Endothelial cell of umbilical vein (primary cell): ENCODE data around the gene CNTN2. TPM values are rescaled to one million over a fixed set of nuclear protein-coding genes. Genes with fewer than 3 reads are reported as not detected.

Experiments used
- BruUV-seq: library from RNA; stranded (reverse); fragments of 400-500 nt; replicated peaks from 2 replicates; lab custom pipeline; 2021; lab: Mats Ljungman, UMichigan
- CTCF ChIA-PET: fragments of 300-600, 350-600 bp; sonication (Branson Sonifier 250); formaldehyde crosslinking; loops from one replicate; lab custom pipeline; 2021; ENCODE audit warnings: antibody characterized with exemption, inconsistent platforms; lab: Charles Lee
- POLR2A ChIA-PET: fragments of 300-600, 350-600 bp; sonication (Branson Sonifier 250); formaldehyde crosslinking; loops from one replicate; lab custom pipeline; 2021; ENCODE audit warnings: antibody characterized with exemption, inconsistent platforms; lab: Charles Lee
- DNase-seq: peaks from one replicate; pipeline ENCODE4 v3.0.0-alpha.2; 2011; ENCODE audit warnings: low read depth, low spot score
- FAIRE-seq: peaks from 2 replicates; lab custom pipeline; 2011; peaks lifted over from hg19 to GRCh38; lab: Jason Lieb, UNC
- H2AFZ ChIP-seq: 2 replicates; pipeline ENCODE4 v1.6.0; 2012; ENCODE audit warnings: low read depth, low read length, control low read depth, inconsistent platforms
- H3K27ac ChIP-seq: 2 replicates; pipeline ENCODE4 v1.5.1; 2011; ENCODE audit warnings: low read depth, mild to moderate bottlenecking, control low read depth, low read length, moderate library complexity; ENCODE audit not compliant: insufficient read depth
- H3K27me3 ChIP-seq, 2 experiments: 2 replicates each; pipeline versions ENCODE4 v1.6.0 to v1.6.1; 2011; ENCODE audit warnings: low read length in 2 of 2, mixed read lengths in 1 of 2; ENCODE audit not compliant: control insufficient read depth in 2 of 2, insufficient read depth in 2 of 2
- H3K36me3 ChIP-seq, 2 experiments: 2 replicates in 1 of 2; 3 replicates in 1 of 2; pipeline ENCODE4 v1.5.1; 2011; ENCODE audit warnings: low read length in 2 of 2, mild to moderate bottlenecking in 1 of 2, moderate library complexity in 1 of 2; ENCODE audit not compliant: control insufficient read depth in 2 of 2, insufficient read depth in 2 of 2; ENCODE audit errors: extremely low read depth in 1 of 2
- H3K4me1 ChIP-seq: 3 replicates; pipeline ENCODE4 v1.5.1; 2011; ENCODE audit warnings: mild to moderate bottlenecking, low read length; ENCODE audit not compliant: control insufficient read depth, insufficient read depth; ENCODE audit errors: extremely low read depth
- H3K4me2 ChIP-seq: 2 replicates; pipeline ENCODE4 v1.6.1; 2011; ENCODE audit warnings: low read length, control low read depth, mixed read lengths; ENCODE audit not compliant: insufficient read depth
- H3K4me3 ChIP-seq, 3 experiments: fragments of 200-600 bp in 1 of 3; sonication (generic), shearing (Covaris generic) in 1 of 3; replicated peaks in 1 of 3; 2 replicates each; pipeline ENCODE4 v1.5.1; 2011 to 2016; ENCODE audit warnings: control low read depth in 3 of 3, low read length in 3 of 3, mild to moderate bottlenecking in 2 of 3, inconsistent platforms in 1 of 3, low read depth in 1 of 3, moderate library complexity in 1 of 3; ENCODE audit not compliant: insufficient read depth in 1 of 3
- H3K79me2 ChIP-seq: 2 replicates; pipeline ENCODE4 v1.6.0; 2012; ENCODE audit warnings: low read length, inconsistent platforms; ENCODE audit not compliant: control insufficient read depth, insufficient read depth
- H3K9ac ChIP-seq: replicated peaks from 2 replicates; pipeline ENCODE3; 2011; ENCODE audit warnings: low read length, control low read depth; ENCODE audit not compliant: insufficient read depth; ENCODE audit errors: extremely low read depth
- H3K9me1 ChIP-seq: replicated peaks from 3 replicates; pipeline ENCODE4 v1.6.0; 2011; ENCODE audit warnings: mild to moderate bottlenecking, low read length; ENCODE audit not compliant: control insufficient read depth, insufficient read depth; ENCODE audit errors: extremely low read depth
- H3K9me3 ChIP-seq: replicated peaks from 2 replicates; pipeline ENCODE4 v1.5.1; 2012; ENCODE audit warnings: low read length, inconsistent platforms; ENCODE audit not compliant: control insufficient read depth, insufficient read depth
- H4K20me1 ChIP-seq: replicated peaks from 2 replicates; pipeline ENCODE3; 2011; ENCODE audit warnings: mild to moderate bottlenecking, low read length; ENCODE audit not compliant: control insufficient read depth, insufficient read depth; ENCODE audit errors: extremely low read depth
- CTCF ChIP-seq, 2 donors: IDR thresholded peaks; 1 replicate in 1 of 2; 2 replicates in 1 of 2; pipeline ENCODE4 v1.5.1; 2011; ENCODE audit warnings: low read length in 2 of 2, mild to moderate bottlenecking in 2 of 2, moderate library complexity in 2 of 2, control low read depth in 1 of 2, inconsistent platforms in 1 of 2, low read depth in 1 of 2; ENCODE audit not compliant: insufficient read depth in 1 of 2; ENCODE audit errors: extremely low read depth in 1 of 2
- EZH2 ChIP-seq: IDR thresholded peaks from 2 replicates; pipeline ENCODE4 v1.6.1; 2012; ENCODE audit warnings: borderline replicate concordance, low read depth, mild to moderate bottlenecking, moderate library complexity, low read length, inconsistent platforms; ENCODE audit not compliant: severe bottlenecking
- JUN ChIP-seq: IDR thresholded peaks from 2 replicates; pipeline ENCODE4 v1.6.1; 2011; ENCODE audit warnings: borderline replicate concordance, low read depth; ENCODE audit not compliant: insufficient read length, insufficient read depth
- MAX ChIP-seq: IDR thresholded peaks from 2 replicates; pipeline ENCODE4 v1.6.1; 2011; ENCODE audit not compliant: insufficient read depth, insufficient read length
- MYC ChIP-seq: IDR thresholded peaks from one replicate; pipeline ENCODE4 v1.6.1; 2011; ENCODE audit warnings: mild to moderate bottlenecking, low read depth, low read length
- POLR2A ChIP-seq: IDR thresholded peaks from 2 replicates; pipeline ENCODE4 v1.6.1; 2012; ENCODE audit warnings: low read depth, mild to moderate bottlenecking, control low read depth, low read length
- POLR2AphosphoS5 ChIP-seq: IDR thresholded peaks from 2 replicates; pipeline ENCODE4 v1.6.1; 2012; ENCODE audit warnings: low read depth, mild to moderate bottlenecking, control low read depth, low read length, moderate library complexity; ENCODE audit not compliant: insufficient read depth
- dilution Hi-C: fragments of 300-500 bp; cut with MboI; formaldehyde crosslinking; loops from one replicate; pipeline ENCODE4 v1.15.0; 2019; ENCODE audit warnings: low sequenced_read_pairs; ENCODE audit not compliant: extremely low pct_ligation_motif_present
- intact Hi-C: fragments of 100-400 bp; cut with micrococcal nuclease; formaldehyde crosslinking; loops from one replicate; pipeline ENCODE4 v1.10.0; 2022
- polyA plus RNA-seq, 4 experiments: library from polyadenylated mRNA; depleted of rRNA in 3 of 4; stranded (reverse) in 3 of 4; unstranded in 1 of 4; fragments of >200 nt; gene quantifications; 2 replicates each; pipeline versions ENCODE4 v1.2.1 to v1.2.3, GENCODE V29; 2011 to 2012; ENCODE audit warnings: missing spikeins in 1 of 4
- total RNA-seq: library from RNA; stranded (reverse); gene quantifications from 2 replicates; pipeline ENCODE4 v1.2.3, GENCODE V29; 2021

The CNTN2 gene
- total and polyA plus RNA-seq, 2 donors (not counting 3 experiments of a cell fraction or from before 2014, with no cell fraction given) = not detected

GRCh38 chr1:205056188-205056611, 13.2 kb downstream of the CNTN2 start:
- no peaks in the 10 kb centered on the region for H4K20me1 ChIP-seq
- no peaks in the 10 kb centered on the region for H3K9me3 ChIP-seq
- H3K9me1 ChIP-seq = no peaks in the 10 kb centered on the region
- H3K79me2 ChIP-seq = no peaks in the 10 kb centered on the region
- H3K4me2 ChIP-seq = no peak overlapping the region
- BruUV-seq = no TSS peak
- H2AFZ ChIP-seq = no peak overlapping the region
- intact Hi-C loops = no loop called here
- TF ChIP-seq POLR2A (no peak), MYC (no peak), MAX (no peak)
- FAIRE-seq (no peak), DNase-seq (no peak)
- no peaks in the 10 kb centered on the region for H3K36me3 ChIP-seq
- no peak overlapping the region for H3K4me3 ChIP-seq
- ChIA-PET CTCF (interaction anchor here (1.4 kb wide), 1 partner anchor 67 kb away, joined by 5 read pairs; no protein-coding TSS in a partner anchor), POLR2A (no interaction called here)
- no peak overlapping the region for H3K27ac ChIP-seq
- H3K27me3 ChIP-seq = no peaks in the 10 kb centered on the region
- no peaks in the 10 kb centered on the region for H3K4me1 ChIP-seq
- dilution Hi-C loops = no loop called here
- H3K9ac ChIP-seq = no peak overlapping the region

GRCh38 chr1:205056956-205057568, 14.1 kb downstream of the CNTN2 start:
- Histone ChIP-seq H2AFZ (no peak overlapping the region), H3K4me1 (no peaks in the 10 kb centered on the region), H3K9me3 (no peaks in the 10 kb centered on the region), H3K27ac (no peak overlapping the region), H3K27me3 (no peaks in the 10 kb centered on the region), H3K79me2 (no peaks in the 10 kb centered on the region), H3K36me3 (no peaks in the 10 kb centered on the region), H4K20me1 (no peaks in the 10 kb centered on the region), H3K9ac (no peak overlapping the region), H3K4me3 (no peak overlapping the region), H3K4me2 (no peak overlapping the region), H3K9me1 (no peaks in the 10 kb centered on the region)
- dilution Hi-C loops = no loop called here
- ChIA-PET POLR2A (no interaction called here), CTCF (no interaction called here)
- DNase-seq (no peak), FAIRE-seq (no peak)
- no peak for TF ChIP-seq CTCF (IDR thresholded peaks at IDR 0.05; ENCODE audit: extremely low read depth in 1 of 2, insufficient read depth in 1 of 2, low read depth in 1 of 2, low read length in 2 of 2)
- no peak for TF ChIP-seq MYC
- no peak for TF ChIP-seq POLR2A
- no peak for TF ChIP-seq JUN
- no peak for TF ChIP-seq POLR2AphosphoS5
- no peak for TF ChIP-seq EZH2
- intact Hi-C loops = no loop called here
- no TSS peak for BruUV-seq
